CD4-positive, CD25-positive, alpha-beta regulatory T cell (primary cell): Measurements from ENCODE around the gene HDLBP. TPM values are rescaled to one million over a fixed set of nuclear protein-coding genes. Genes with fewer than 3 reads are reported as not detected.

ENCODE experiments used
- ATAC-seq, 2 donors: fragments of 150-1000 bp; cut with Tn5 transposase; one replicate each; pipeline ENCODE4 v1.10.0; 2021; ENCODE audit warnings: low read depth in 2 of 2, moderate number of reproducible peaks in 2 of 2, moderate library complexity in 1 of 2
- DNase-seq, 3 donors: peaks; one replicate each; pipeline versions ENCODE4 v3.0.0 to v3.0.0-alpha.2; 2012 to 2022; ENCODE audit warnings: mixed read lengths in 1 of 3
- H3K27ac ChIP-seq: one replicate; pipeline ENCODE4 v1.7.0; 2013; ENCODE audit warnings: mild to moderate bottlenecking, low read length; ENCODE audit not compliant: insufficient read depth, poor library complexity, severe bottlenecking
- H3K27me3 ChIP-seq: one replicate; pipeline ENCODE4 v1.7.0; 2013; ENCODE audit warnings: low read length; ENCODE audit not compliant: control insufficient read depth, insufficient read depth
- H3K36me3 ChIP-seq: one replicate; pipeline ENCODE4 v1.7.0; 2013; ENCODE audit warnings: mild to moderate bottlenecking, low read length, moderate library complexity; ENCODE audit not compliant: control insufficient read depth, insufficient read depth
- H3K4me1 ChIP-seq: 2 replicates; pipeline ENCODE4 v1.7.0; 2013; ENCODE audit warnings: mild to moderate bottlenecking, low read length; ENCODE audit not compliant: insufficient read depth, control insufficient read depth, poor library complexity, severe bottlenecking
- H3K4me3 ChIP-seq: one replicate; pipeline ENCODE4 v1.7.0; 2013; ENCODE audit warnings: low read depth, mild to moderate bottlenecking, low read length, moderate library complexity
- H3K9me3 ChIP-seq, 2 experiments: 1 replicate in 1 of 2; 2 replicates in 1 of 2; pipeline ENCODE4 v1.7.0; 2013; ENCODE audit warnings: low read length in 2 of 2, mild to moderate bottlenecking in 1 of 2, moderate library complexity in 1 of 2; ENCODE audit not compliant: control insufficient read depth in 2 of 2
- H3K27ac Mint-ChIP-seq, 3 donors: one replicate each; pipeline ENCODE4 v1.8.0; 2020 to 2022; ENCODE audit warnings: mild to moderate bottlenecking in 3 of 3, mixed read lengths in 3 of 3, moderate library complexity in 2 of 3
- H3K27me3 Mint-ChIP-seq: one replicate; pipeline ENCODE4 v1.8.0; 2022; ENCODE audit warnings: mild to moderate bottlenecking, mixed read lengths
- H3K36me3 Mint-ChIP-seq: one replicate; pipeline ENCODE4 v1.8.0; 2020; ENCODE audit warnings: mixed read lengths
- H3K4me1 Mint-ChIP-seq, 4 donors: one replicate each; pipeline ENCODE4 v1.8.0; 2020 to 2022; ENCODE audit warnings: mixed read lengths in 4 of 4, mild to moderate bottlenecking in 1 of 4
- H3K4me3 Mint-ChIP-seq, 4 donors: one replicate each; pipeline ENCODE4 v1.8.0; 2020 to 2022; ENCODE audit warnings: mild to moderate bottlenecking in 4 of 4, mixed read lengths in 4 of 4, moderate library complexity in 3 of 4
- H3K9me3 Mint-ChIP-seq, 7 donors: one replicate each; pipeline ENCODE4 v1.8.0; 2020 to 2022; ENCODE audit warnings: mixed read lengths in 7 of 7, mild to moderate bottlenecking in 3 of 7, moderate library complexity in 2 of 7
- polyA plus RNA-seq, 4 donors: library from polyadenylated mRNA; unstranded; fragments of 300-500 nt; fragmentation: Illumina TruSeq; gene quantifications; one replicate each; pipeline ENCODE4 v1.2.3, GENCODE V29; 2021
- total RNA-seq: library from RNA; stranded (reverse); gene quantifications from one replicate; pipeline ENCODE4 v1.2.3, GENCODE V29; 2022

Gene HDLBP
- total and polyA plus RNA-seq, 5 donors from 2014 or later: 33.6 to 121 (median 41.7) TPM

DNA sequence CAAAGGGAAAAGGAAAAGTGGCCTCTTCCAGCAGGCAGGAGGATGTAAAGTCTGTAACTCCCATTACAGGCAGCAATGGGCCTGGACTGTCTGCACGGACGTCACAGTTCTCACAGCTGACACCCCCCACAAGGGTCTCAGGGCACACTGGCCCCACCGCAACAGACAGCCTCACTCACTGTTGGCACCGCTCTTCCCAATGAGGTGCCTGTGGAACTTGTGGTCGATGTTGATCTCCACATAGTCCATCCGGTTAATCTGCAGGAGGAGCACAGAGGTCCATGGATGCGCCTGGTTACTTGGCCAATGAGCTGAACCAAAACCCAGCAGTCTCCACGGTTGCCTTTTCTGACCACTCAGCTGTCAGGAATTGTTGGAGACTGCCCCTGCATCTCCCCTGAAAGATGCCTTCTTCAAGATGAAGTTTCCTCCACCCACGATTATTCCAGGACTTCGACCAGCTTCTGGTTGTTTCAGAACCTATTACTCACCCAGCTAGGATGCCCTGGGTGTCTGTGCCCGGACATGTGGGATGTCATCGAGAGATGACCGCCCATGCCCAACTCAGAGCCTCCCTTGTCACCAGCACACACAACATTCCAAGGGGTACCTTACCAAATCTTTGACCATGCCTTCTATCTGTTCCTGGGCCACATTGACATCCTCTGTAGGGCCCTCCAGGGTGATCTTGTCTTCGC lies 62.5 kb downstream of the HDLBP start:
- peak overlapping the region in 1 of 3 donors; percentile 52 for H3K27ac Mint-ChIP-seq
- Histone ChIP-seq H3K27ac (no peak overlapping the region), H3K4me1 (no peaks in the 10 kb centered on the region), H3K4me3 (no peak overlapping the region), H3K36me3 (peaks cover 85% of the 10 kb centered on the region), H3K9me3 (no peaks in the 10 kb centered on the region), H3K27me3 (no peaks in the 10 kb centered on the region)
- DNase-seq (no peak), ATAC-seq (no peak)
- peaks cover 75% of the 10 kb centered on the region for H3K36me3 Mint-ChIP-seq
- no peak overlapping the region for H3K4me3 Mint-ChIP-seq
- H3K4me1 Mint-ChIP-seq: peaks cover 0 to 2% (median 0%) of the 10 kb centered on the region in 4 donors
- no peaks in the 10 kb centered on the region for H3K27me3 Mint-ChIP-seq
- peaks cover 0 to 2% (median 0%) of the 10 kb centered on the region in 7 donors for H3K9me3 Mint-ChIP-seq

DNA sequence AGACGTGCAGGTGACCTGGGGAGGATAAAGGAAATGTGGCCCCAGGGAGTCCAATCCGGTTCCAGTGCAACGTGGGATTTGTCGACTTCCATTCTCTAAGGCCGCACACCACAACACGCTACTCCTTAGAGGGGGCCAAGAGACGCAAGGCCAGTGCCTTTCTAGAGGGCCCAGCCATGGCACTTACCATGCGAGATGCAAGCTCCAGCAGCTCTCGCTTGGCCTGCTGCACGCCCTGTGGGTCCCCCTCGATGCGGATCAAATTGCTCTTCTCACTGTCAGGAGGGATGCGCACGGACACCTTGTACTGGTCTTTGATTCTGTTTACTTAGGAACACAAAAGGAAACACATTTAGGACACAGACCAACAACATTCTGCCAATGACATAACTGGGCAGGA lies 65.8 kb downstream of the HDLBP start:
- no peak for ATAC-seq
- H3K27ac Mint-ChIP-seq: peak overlapping the region in 1 of 3 donors; percentile 32
- no peak overlapping the region for H3K27ac ChIP-seq

DNA sequence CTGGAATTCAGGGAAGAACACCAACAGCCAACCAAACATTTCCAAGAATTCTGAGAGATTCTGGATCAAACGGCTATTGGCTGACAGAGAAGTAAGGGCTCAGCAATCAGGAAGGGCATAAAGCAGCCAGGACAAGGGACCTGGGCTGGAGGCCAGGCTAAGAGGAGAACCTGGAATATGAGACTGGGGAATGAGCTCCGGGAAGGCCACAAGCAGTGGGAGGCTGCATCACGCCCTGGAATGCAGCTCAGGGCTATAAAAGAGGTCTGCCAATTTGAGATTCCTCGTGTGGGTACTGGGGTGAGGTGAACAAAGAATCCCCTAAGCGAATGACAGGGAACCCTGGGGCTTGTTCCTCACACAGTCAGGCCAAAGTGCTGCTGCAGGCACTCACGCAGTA lies 66.6 kb downstream of the HDLBP start:
- Mint-ChIP-seq H3K36me3 (peaks cover 80% of the 10 kb centered on the region), H3K27me3 (no peaks in the 10 kb centered on the region), H3K9me3 (peaks cover 0 to 2% (median 0%) of the 10 kb centered on the region in 7 donors), H3K4me3 (no peak overlapping the region), H3K4me1 (no peaks in the 10 kb centered on the region), H3K27ac (peak overlapping the region in 1 of 3 donors; percentile 32)
- ATAC-seq: no peak
- DNase-seq: no peak
- Histone ChIP-seq H3K27me3 (no peaks in the 10 kb centered on the region), H3K36me3 (peaks cover 92% of the 10 kb centered on the region), H3K4me3 (no peak overlapping the region), H3K27ac (no peak overlapping the region), H3K4me1 (no peaks in the 10 kb centered on the region), H3K9me3 (no peaks in the 10 kb centered on the region)

More for the DNA sequence above, 65.8 kb downstream of the HDLBP start:
- H3K4me3 Mint-ChIP-seq: no peak overlapping the region
- Histone ChIP-seq H3K4me1 (no peaks in the 10 kb centered on the region), H3K4me3 (no peak overlapping the region), H3K9me3 (no peaks in the 10 kb centered on the region), H3K36me3 (peaks cover 90% of the 10 kb centered on the region), H3K27me3 (no peaks in the 10 kb centered on the region)
- DNase-seq: no peak
- no peaks in the 10 kb centered on the region for H3K4me1 Mint-ChIP-seq
- H3K9me3 Mint-ChIP-seq: peaks cover 0 to 2% (median 0%) of the 10 kb centered on the region in 7 donors
- H3K27me3 Mint-ChIP-seq: no peaks in the 10 kb centered on the region
- H3K36me3 Mint-ChIP-seq: peaks cover 74% of the 10 kb centered on the region

DNA sequence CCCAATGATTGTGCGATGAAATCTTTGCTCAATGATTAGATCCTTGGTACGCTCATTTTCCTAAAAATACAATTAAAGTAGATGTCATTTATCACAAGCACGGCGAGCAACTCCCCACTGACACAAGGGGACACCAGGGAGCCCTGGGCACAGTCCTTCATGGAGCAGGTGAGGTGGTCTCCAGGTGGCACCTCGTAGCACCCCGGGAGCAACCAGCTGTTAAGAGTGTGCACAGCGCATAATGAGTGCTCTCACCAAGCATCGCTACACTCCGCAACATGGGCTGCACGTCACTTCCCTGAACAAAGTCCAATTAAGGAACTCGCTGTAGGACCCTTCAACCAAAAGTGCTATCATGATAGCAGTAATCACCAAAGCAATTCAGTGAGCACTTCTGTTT lies 67.2 kb downstream of the HDLBP start:
- H3K4me1 ChIP-seq: no peaks in the 10 kb centered on the region
- no peaks in the 10 kb centered on the region for H3K27me3 ChIP-seq
- no peaks in the 10 kb centered on the region for H3K4me1 Mint-ChIP-seq

DNA sequence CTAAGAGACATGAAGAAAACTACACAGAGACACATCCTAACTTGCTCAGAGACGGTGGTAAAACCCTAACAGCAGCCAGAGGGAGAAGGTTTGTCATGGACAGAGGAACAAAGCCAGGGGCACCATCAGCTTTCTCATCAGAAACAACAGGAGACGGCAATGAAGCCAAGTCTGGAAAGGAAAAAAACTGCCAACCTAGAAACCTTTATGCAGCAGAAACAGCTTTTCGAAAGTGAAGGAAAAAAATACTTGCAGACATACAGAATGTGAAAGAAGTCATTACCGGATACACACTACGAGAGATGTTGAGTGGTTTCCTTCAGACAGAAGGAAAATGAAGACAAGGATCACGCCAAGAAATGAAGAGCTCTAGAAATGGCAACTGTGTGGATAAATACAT lies 71.1 kb downstream of the HDLBP start:
- H3K9me3 Mint-ChIP-seq: peaks cover 0 to 2% (median 0%) of the 10 kb centered on the region in 7 donors

More for the DNA sequence above, 67.2 kb downstream of the HDLBP start:
- Mint-ChIP-seq H3K27ac (no peak overlapping the region), H3K36me3 (peaks cover 81% of the 10 kb centered on the region), H3K9me3 (peaks cover 0 to 2% (median 0%) of the 10 kb centered on the region in 7 donors), H3K4me3 (no peak overlapping the region), H3K27me3 (no peaks in the 10 kb centered on the region)
- Histone ChIP-seq H3K27ac (no peak overlapping the region), H3K9me3 (no peaks in the 10 kb centered on the region), H3K4me3 (no peak overlapping the region), H3K36me3 (peaks cover 92% of the 10 kb centered on the region)
- ATAC-seq (no peak), DNase-seq (no peak)

DNA sequence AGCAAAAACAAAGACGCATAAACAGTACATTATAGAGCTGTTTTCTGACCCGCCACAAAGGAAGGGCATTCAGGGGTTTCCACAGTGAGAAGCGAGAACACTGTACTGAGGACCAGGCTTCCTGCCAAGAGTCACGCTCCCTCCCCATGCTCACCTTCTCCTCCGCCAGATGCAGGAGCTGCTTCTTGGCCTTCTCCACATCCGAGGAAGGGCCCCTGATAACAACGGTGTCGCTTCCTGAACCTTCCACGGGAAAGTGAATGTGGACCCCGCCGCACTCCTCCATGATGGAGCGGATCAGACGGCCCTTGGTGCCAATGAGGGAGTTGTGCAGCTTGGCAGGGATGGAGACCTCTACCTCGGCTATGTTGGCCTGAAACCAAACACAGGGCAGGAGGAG lies 73.2 kb downstream of the HDLBP start:
- Mint-ChIP-seq H3K36me3 (peaks cover 75% of the 10 kb centered on the region), H3K9me3 (no peaks in the 10 kb centered on the region), H3K4me1 (peaks cover 0 to 2% (median 0%) of the 10 kb centered on the region in 4 donors), H3K27me3 (no peaks in the 10 kb centered on the region), H3K27ac (no peak overlapping the region), H3K4me3 (no peak overlapping the region)
- no peaks in the 10 kb centered on the region for H3K27me3 ChIP-seq
- ATAC-seq (no peak), DNase-seq (no peak)
- H3K27ac ChIP-seq: no peak overlapping the region
- peaks cover 90% of the 10 kb centered on the region for H3K36me3 ChIP-seq
- H3K4me3 ChIP-seq: no peak overlapping the region
- no peaks in the 10 kb centered on the region for H3K9me3 ChIP-seq
- no peaks in the 10 kb centered on the region for H3K4me1 ChIP-seq

More for the DNA sequence above, 71.1 kb downstream of the HDLBP start:
- H3K36me3 Mint-ChIP-seq: peaks cover 76% of the 10 kb centered on the region
- peak overlapping the region in 1 of 3 donors; percentile 57 for H3K27ac Mint-ChIP-seq
- Histone ChIP-seq H3K9me3 (no peaks in the 10 kb centered on the region), H3K27me3 (no peaks in the 10 kb centered on the region), H3K36me3 (peaks cover 90% of the 10 kb centered on the region), H3K4me1 (no peaks in the 10 kb centered on the region), H3K4me3 (no peak overlapping the region), H3K27ac (no peak overlapping the region)
- no peak overlapping the region for H3K4me3 Mint-ChIP-seq
- no peaks in the 10 kb centered on the region for H3K4me1 Mint-ChIP-seq
- ATAC-seq (no peak), DNase-seq (no peak)
- no peaks in the 10 kb centered on the region for H3K27me3 Mint-ChIP-seq

DNA sequence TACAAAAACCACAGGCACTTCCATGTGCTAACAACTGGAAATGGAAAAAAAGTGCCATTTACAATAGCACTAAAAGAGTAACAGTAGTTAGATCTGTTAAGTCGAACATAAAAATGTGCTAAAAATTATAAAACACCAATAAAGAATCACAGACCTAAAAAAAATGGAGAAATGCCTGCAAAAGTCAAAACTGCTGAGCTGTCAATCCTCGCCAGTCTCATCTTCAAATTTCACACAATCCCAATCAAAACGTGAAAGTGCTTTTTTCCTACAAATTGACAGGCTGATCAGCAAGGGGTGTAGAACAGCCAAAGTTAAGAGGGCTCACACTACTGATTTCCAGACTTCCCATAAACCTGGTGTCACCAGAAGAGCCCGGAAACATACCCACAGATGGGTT lies 73.8 kb downstream of the HDLBP start:
- Histone ChIP-seq H3K36me3 (peaks cover 88% of the 10 kb centered on the region), H3K9me3 (no peaks in the 10 kb centered on the region), H3K27ac (no peak overlapping the region), H3K4me3 (no peak overlapping the region), H3K27me3 (no peaks in the 10 kb centered on the region), H3K4me1 (no peaks in the 10 kb centered on the region)
- Mint-ChIP-seq H3K27ac (no peak overlapping the region), H3K27me3 (no peaks in the 10 kb centered on the region), H3K36me3 (peaks cover 74% of the 10 kb centered on the region), H3K4me1 (peaks cover 0 to 2% (median 0%) of the 10 kb centered on the region in 4 donors), H3K9me3 (no peaks in the 10 kb centered on the region), H3K4me3 (no peak overlapping the region)
- DNase-seq (no peak), ATAC-seq (no peak)
